MM.1S (cell line): ENCODE measurements around the gene GSG1.

ENCODE experiments used
- DNase-seq: peaks from one replicate; pipeline ENCODE4 v3.0.0-alpha.2; 2015
- H2AFZ ChIP-seq: fragments of 300-600 bp; sonication (generic); 2 replicates; pipeline ENCODE4 v1.6.0; 2016; ENCODE audit warnings: antibody characterized with exemption, low read length
- H3F3A ChIP-seq: fragments of 300-600 bp; sonication (generic); 2 replicates; pipeline ENCODE4 v1.6.1; 2016; ENCODE audit warnings: mild to moderate bottlenecking, antibody characterized with exemption, low read length, moderate library complexity, mixed read lengths; ENCODE audit not compliant: insufficient read depth
- H3K27ac ChIP-seq: fragments of 300-600 bp; sonication (generic); 2 replicates; pipeline ENCODE4 v1.5.1; 2016; ENCODE audit warnings: mild to moderate bottlenecking, low read length
- H3K27me3 ChIP-seq: fragments of 300-600 bp; sonication (generic); replicated peaks from 2 replicates; pipeline ENCODE4 v1.6.0; 2016; ENCODE audit warnings: low read length; ENCODE audit not compliant: insufficient read depth
- H3K36me3 ChIP-seq: fragments of 300-600 bp; sonication (generic); replicated peaks from 2 replicates; pipeline ENCODE4 v1.6.1; 2016; ENCODE audit warnings: mild to moderate bottlenecking, low read length, mixed read lengths; ENCODE audit not compliant: insufficient read depth
- H3K4me1 ChIP-seq: fragments of 300-600 bp; sonication (generic); 2 replicates; pipeline ENCODE4 v1.6.1; 2016; ENCODE audit warnings: low read length, mixed read lengths
- H3K4me2 ChIP-seq: fragments of 300-600 bp; sonication (generic); 2 replicates; pipeline ENCODE4 v1.6.0; 2016; ENCODE audit warnings: low read depth, low read length
- H3K4me3 ChIP-seq: fragments of 300-600 bp; sonication (generic); 2 replicates; pipeline ENCODE4 v1.5.1; 2016; ENCODE audit warnings: low read length, mixed read lengths
- H3K79me2 ChIP-seq: fragments of 300-600 bp; sonication (generic); 2 replicates; pipeline ENCODE4 v1.6.1; 2016; ENCODE audit warnings: mixed run types, low read length, mixed read lengths
- H3K9ac ChIP-seq: fragments of 300-600 bp; sonication (generic); 2 replicates; pipeline ENCODE4 v1.6.1; 2016; ENCODE audit warnings: low read length, mixed read lengths
- H3K9me2 ChIP-seq: fragments of 300-600 bp; sonication (generic); replicated peaks from 2 replicates; pipeline ENCODE4 v1.6.1; 2016; ENCODE audit warnings: mild to moderate bottlenecking, low read length, mixed read lengths; ENCODE audit not compliant: insufficient read depth
- H3K9me3 ChIP-seq: fragments of 300-600 bp; sonication (generic); replicated peaks from 2 replicates; pipeline ENCODE4 v1.6.1; 2016; ENCODE audit warnings: mild to moderate bottlenecking, low read length, mixed read lengths; ENCODE audit not compliant: insufficient read depth
- H4K20me1 ChIP-seq: fragments of 300-600 bp; sonication (generic); 2 replicates; pipeline ENCODE4 v1.6.1; 2016; ENCODE audit warnings: mild to moderate bottlenecking, low read length, moderate library complexity, mixed read lengths; ENCODE audit not compliant: insufficient read depth
- EZH2 ChIP-seq: fragments of 300-600 bp; sonication (generic); optimal IDR thresholded peaks from 2 replicates; pipeline ENCODE3; 2017; ENCODE audit warnings: low read depth, mild to moderate bottlenecking, antibody characterized with exemption, low read length, mixed read lengths
- EZH2phosphoT487 ChIP-seq: fragments of 300-600 bp; sonication (generic); IDR thresholded peaks from 2 replicates; pipeline ENCODE4 v1.6.1; 2018; ENCODE audit warnings: antibody characterized with exemption, low read length
- TF ChIP-seq, protein P1 (sequence below): fragments of 300-600 bp; sonication (generic); IDR thresholded peaks from 2 replicates; pipeline ENCODE4 v1.5.1; 2016; ENCODE audit warnings: antibody characterized with exemption, low read length, mixed read lengths

The GSG1 gene

DNA sequence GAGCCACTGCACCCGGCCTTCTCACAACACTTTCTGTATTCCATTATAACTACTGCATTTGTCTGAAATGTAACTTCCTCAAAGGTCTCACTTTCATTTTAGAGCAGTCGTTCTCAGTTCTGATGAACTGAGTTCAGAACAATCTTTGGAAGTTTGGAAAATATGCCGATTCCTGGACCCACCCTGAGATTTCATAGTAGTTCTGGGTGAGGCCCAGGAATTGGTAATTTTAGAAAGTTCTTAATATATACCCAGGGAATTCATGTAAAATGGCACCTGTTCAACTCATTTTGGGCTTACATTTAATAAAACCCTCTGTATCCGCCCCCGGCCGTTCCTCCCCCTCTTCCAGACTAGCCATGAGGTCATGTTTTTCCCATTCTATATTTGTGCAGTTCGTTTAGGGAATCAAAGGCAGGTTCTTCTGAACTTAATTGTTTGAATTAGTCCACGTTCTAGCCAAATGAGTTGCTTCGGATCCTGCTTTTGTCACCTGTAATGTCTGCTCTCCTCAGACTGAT is 5.9 kb downstream of the GSG1 start:
- peak; percentile 54 for DNase-seq
- H3F3A ChIP-seq: peaks cover 27% of the 10 kb centered on the region
- no peaks in the 10 kb centered on the region for H3K36me3 ChIP-seq
- H3K79me2 ChIP-seq: no peaks in the 10 kb centered on the region
- H2AFZ ChIP-seq: peak overlapping the region; percentile 69
- no peaks in the 10 kb centered on the region for H4K20me1 ChIP-seq
- peak overlapping the region; percentile 68 for H3K9ac ChIP-seq
- no peaks in the 10 kb centered on the region for H3K9me2 ChIP-seq
- peak overlapping the region; percentile 87 for H3K27ac ChIP-seq
- H3K4me2 ChIP-seq: peak overlapping the region; percentile 80
- H3K4me3 ChIP-seq: peak overlapping the region; percentile 57
- peaks cover 66% of the 10 kb centered on the region for H3K4me1 ChIP-seq
- H3K27me3 ChIP-seq: no peaks in the 10 kb centered on the region
- TF ChIP-seq, protein P1, sequence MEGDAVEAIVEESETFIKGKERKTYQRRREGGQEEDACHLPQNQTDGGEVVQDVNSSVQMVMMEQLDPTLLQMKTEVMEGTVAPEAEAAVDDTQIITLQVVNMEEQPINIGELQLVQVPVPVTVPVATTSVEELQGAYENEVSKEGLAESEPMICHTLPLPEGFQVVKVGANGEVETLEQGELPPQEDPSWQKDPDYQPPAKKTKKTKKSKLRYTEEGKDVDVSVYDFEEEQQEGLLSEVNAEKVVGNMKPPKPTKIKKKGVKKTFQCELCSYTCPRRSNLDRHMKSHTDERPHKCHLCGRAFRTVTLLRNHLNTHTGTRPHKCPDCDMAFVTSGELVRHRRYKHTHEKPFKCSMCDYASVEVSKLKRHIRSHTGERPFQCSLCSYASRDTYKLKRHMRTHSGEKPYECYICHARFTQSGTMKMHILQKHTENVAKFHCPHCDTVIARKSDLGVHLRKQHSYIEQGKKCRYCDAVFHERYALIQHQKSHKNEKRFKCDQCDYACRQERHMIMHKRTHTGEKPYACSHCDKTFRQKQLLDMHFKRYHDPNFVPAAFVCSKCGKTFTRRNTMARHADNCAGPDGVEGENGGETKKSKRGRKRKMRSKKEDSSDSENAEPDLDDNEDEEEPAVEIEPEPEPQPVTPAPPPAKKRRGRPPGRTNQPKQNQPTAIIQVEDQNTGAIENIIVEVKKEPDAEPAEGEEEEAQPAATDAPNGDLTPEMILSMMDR: no peak
- no peak for TF ChIP-seq EZH2
- TF ChIP-seq EZH2phosphoT487: no peak
- no peaks in the 10 kb centered on the region for H3K9me3 ChIP-seq

DNA sequence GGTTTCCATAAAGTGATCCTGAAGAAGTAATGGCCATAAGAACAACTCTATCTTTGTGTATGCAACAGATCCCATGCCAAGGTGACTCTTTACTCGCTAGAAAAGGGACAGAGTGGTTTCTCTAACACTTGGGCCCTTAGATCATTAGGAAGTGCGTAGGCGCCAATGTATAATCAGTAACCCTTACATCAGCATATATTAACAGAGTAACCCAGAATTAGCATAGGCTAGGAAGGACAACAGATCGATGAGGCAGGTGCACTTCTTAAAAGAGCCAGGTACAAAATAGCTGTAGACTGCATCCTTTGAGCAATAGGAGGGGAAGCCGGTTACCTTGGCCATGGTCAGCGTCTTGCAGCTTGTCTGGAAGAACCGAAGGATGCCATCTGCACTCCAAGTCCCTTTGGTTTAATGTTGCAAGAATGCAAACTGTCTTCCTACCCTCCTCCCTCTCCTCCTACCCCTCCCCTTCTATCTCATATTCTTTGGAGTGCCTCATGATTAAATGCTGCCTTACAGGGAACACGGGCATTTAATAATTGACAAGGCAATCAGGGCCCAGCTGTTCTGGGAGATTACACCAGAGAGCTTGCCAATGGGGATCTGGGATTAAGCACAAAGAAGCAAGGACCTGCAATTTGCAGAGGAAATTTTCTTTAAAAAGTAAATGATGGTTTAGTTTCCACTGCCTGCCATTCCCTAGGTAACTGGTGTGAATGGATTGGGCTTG is 8.0 kb downstream of the GSG1 start:
- Histone ChIP-seq H3K36me3 (no peaks in the 10 kb centered on the region), H3K27me3 (no peaks in the 10 kb centered on the region), H4K20me1 (no peaks in the 10 kb centered on the region), H3K79me2 (no peaks in the 10 kb centered on the region), H3F3A (peaks cover 17% of the 10 kb centered on the region), H3K9ac (no peak overlapping the region), H3K4me1 (peaks cover 63% of the 10 kb centered on the region), H3K4me3 (no peak overlapping the region), H3K27ac (no peak overlapping the region), H3K4me2 (0 out of 2 replicates have a peak overlapping the region, but pooled peaks have one; percentile 37), H3K9me3 (no peaks in the 10 kb centered on the region), H2AFZ (no peak overlapping the region), H3K9me2 (no peaks in the 10 kb centered on the region)
- TF ChIP-seq, protein P1: no peak
- TF ChIP-seq EZH2phosphoT487 (no peak), EZH2 (no peak)
- DNase-seq: no peak

DNA sequence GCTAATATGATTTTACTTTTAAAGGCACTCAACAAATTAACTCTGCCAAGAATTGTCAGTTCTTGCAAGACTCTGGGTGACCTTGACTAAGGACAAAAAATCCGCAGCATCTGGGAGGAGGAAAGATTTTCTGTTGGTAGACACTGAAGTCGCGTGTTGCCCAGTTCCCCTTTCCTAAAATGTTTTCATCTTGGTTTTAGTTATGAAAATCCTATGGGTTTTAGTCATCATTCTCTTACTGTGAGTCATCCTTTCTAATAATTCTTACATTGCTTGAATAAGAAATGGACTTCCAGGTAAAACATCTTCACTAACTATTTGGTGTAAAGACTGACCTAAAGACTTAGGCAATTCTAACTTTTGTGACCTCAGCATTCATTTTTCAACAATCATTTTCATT is 9.1 kb downstream of the GSG1 start:
- Histone ChIP-seq H3K4me1 (peaks cover 64% of the 10 kb centered on the region), H3K36me3 (no peaks in the 10 kb centered on the region), H3K9me2 (no peaks in the 10 kb centered on the region), H3K4me3 (no peak overlapping the region), H2AFZ (no peak overlapping the region), H4K20me1 (no peaks in the 10 kb centered on the region), H3F3A (peaks cover 17% of the 10 kb centered on the region), H3K4me2 (peak overlapping the region; percentile 37), H3K27me3 (no peaks in the 10 kb centered on the region), H3K9me3 (no peaks in the 10 kb centered on the region), H3K9ac (peak overlapping the region; percentile 20; the same call in 1 of the 2 replicates), H3K79me2 (no peaks in the 10 kb centered on the region), H3K27ac (peak overlapping the region; percentile 63; the same call in 1 of the 2 replicates)
- TF ChIP-seq EZH2phosphoT487: no peak
- DNase-seq: peak; percentile 23

DNA sequence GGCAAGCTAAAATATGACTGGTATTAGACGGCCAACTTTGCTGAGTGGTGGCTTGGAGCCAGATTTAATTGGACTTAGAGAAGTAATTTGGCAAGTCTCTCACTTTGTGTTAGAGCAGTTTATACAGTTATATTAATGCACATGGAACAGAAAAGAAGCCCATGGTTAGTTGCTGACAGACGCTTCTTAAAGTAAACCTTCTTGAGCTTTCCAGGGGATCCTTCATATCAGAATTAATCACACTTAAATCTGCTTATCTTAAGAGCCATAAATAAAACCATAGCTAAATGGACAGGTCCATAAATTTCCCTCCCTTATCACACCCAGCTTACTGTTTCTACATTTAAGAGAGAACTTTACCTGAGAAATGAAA is 9.6 kb downstream of the GSG1 start:
- no peak for DNase-seq
- Histone ChIP-seq H3K4me1 (peaks cover 61% of the 10 kb centered on the region), H3K27ac (peak overlapping the region; percentile 63; the same call in 1 of the 2 replicates), H4K20me1 (no peaks in the 10 kb centered on the region), H3K36me3 (no peaks in the 10 kb centered on the region), H3K9me2 (no peaks in the 10 kb centered on the region), H3K79me2 (no peaks in the 10 kb centered on the region), H2AFZ (no peak overlapping the region), H3K4me2 (peak overlapping the region; percentile 37; the same call in 1 of the 2 replicates), H3K9me3 (no peaks in the 10 kb centered on the region), H3F3A (peaks cover 17% of the 10 kb centered on the region), H3K27me3 (no peaks in the 10 kb centered on the region), H3K4me3 (no peak overlapping the region), H3K9ac (peak overlapping the region; percentile 20; the same call in 1 of the 2 replicates)
- TF ChIP-seq EZH2phosphoT487 (no peak), EZH2 (no peak)
- TF ChIP-seq, protein P1: no peak
